GM12878 (cell line): ENCODE results near the gene SIL1. TPM values are rescaled to one million over a fixed set of nuclear protein-coding genes. Genes with fewer than 3 reads are reported as not detected.

Experiments used
- ATAC-seq: fragments of 200-7000 bp; cut with Tn5 transposase; 3 replicates; pipeline ENCODE4 v1.9.1; 2020; ENCODE audit warnings: mild to moderate bottlenecking, moderate library complexity
- BruUV-seq: library from RNA; stranded (reverse); fragments of 400-500 nt; replicated peaks from 2 replicates; lab custom pipeline; 2021; lab: Mats Ljungman, UMichigan
- CTCF ChIA-PET: fragments of 300-600 bp; sonication (Branson Sonifier 250); formaldehyde crosslinking; extraction: SDS; loops from one replicate; lab custom pipeline; 2021; ENCODE audit warnings: inconsistent platforms; lab: Yijun Ruan, JAX
- POLR2A ChIA-PET: fragments of 350-600 bp; formaldehyde crosslinking; extraction: SDS; loops from one replicate; lab custom pipeline; 2021; ENCODE audit warnings: inconsistent platforms; lab: Charles Lee
- RAD21 ChIA-PET: fragments of 300-600 bp; sonication (Branson Sonifier 250); formaldehyde crosslinking; loops from one replicate; lab custom pipeline; 2023; ENCODE audit warnings: antibody characterized with exemption; ENCODE audit not compliant: unreplicated experiment; lab: Charles Lee
- SMC1A ChIA-PET: fragments of 300-600 bp; sonication (Branson Sonifier 250); formaldehyde crosslinking; loops from one replicate; lab custom pipeline; 2023; ENCODE audit not compliant: unreplicated experiment, uncharacterized antibody; lab: Charles Lee
- DNase-seq: peaks from one replicate; pipeline ENCODE4 v3.0.0-alpha.2; 2011; ENCODE audit warnings: low read depth, low spot score
- FAIRE-seq: peaks from 3 replicates; lab custom pipeline; 2011; peaks lifted over from hg19 to GRCh38; lab: Jason Lieb, UNC
- H2AFZ ChIP-seq: 2 replicates; pipeline ENCODE4 v1.6.0; 2011; ENCODE audit warnings: low read depth, low read length, control low read depth; ENCODE audit not compliant: control insufficient read depth
- H3K27ac ChIP-seq: 2 replicates; pipeline ENCODE4 v1.5.1; 2011; ENCODE audit warnings: control low read depth; ENCODE audit not compliant: control insufficient read depth, insufficient read depth
- H3K27me3 ChIP-seq, 2 experiments: replicated peaks in 1 of 2; 2 replicates each; pipeline versions ENCODE4 v1.6.0 to v1.6.1; 2011; ENCODE audit warnings: low read length in 1 of 2; ENCODE audit not compliant: control insufficient read depth in 2 of 2, insufficient read depth in 2 of 2
- H3K36me3 ChIP-seq, 2 experiments: 2 replicates each; pipeline ENCODE4 v1.5.1; 2011; ENCODE audit warnings: low read length in 1 of 2; ENCODE audit not compliant: control insufficient read depth in 2 of 2, insufficient read depth in 2 of 2
- H3K4me1 ChIP-seq: 2 replicates; pipeline ENCODE4 v1.6.1; 2011; ENCODE audit warnings: mild to moderate bottlenecking, low read length, moderate library complexity, mixed read lengths; ENCODE audit not compliant: control insufficient read depth, insufficient read depth
- H3K4me2 ChIP-seq: 2 replicates; pipeline ENCODE4 v1.6.0; 2011; ENCODE audit warnings: control low read depth; ENCODE audit not compliant: control insufficient read depth, insufficient read depth
- H3K4me3 ChIP-seq: fragments of 200-600 bp; sonication (generic); 2 replicates; pipeline ENCODE4 v1.5.1; 2016
- H3K79me2 ChIP-seq: 2 replicates; pipeline ENCODE4 v1.6.0; 2011; ENCODE audit warnings: low read length; ENCODE audit not compliant: control insufficient read depth, insufficient read depth
- H3K9ac ChIP-seq: 2 replicates; pipeline ENCODE4 v1.8.0; 2011; ENCODE audit warnings: low read length, control low read depth, mixed read lengths; ENCODE audit not compliant: control insufficient read depth, insufficient read depth
- H3K9me3 ChIP-seq: replicated peaks from 3 replicates; pipeline ENCODE4 v1.5.1; 2011; ENCODE audit warnings: mild to moderate bottlenecking, low read length; ENCODE audit not compliant: control insufficient read depth, insufficient read depth
- H4K20me1 ChIP-seq: 2 replicates; pipeline ENCODE4 v1.6.0; 2011; ENCODE audit not compliant: control insufficient read depth, insufficient read depth
- ASH2L ChIP-seq: fragments of 300-600, 200-600 bp; sonication (generic); IDR thresholded peaks from 2 replicates; pipeline ENCODE4 v1.6.1; 2017; ENCODE audit warnings: low read depth, mild to moderate bottlenecking, borderline replicate concordance
- CTCF ChIP-seq, 3 experiments: IDR thresholded peaks in 2 of 3; conservative IDR thresholded peaks in 1 of 3; 2 replicates each; pipeline ENCODE4 v1.5.1; 2011; ENCODE audit warnings: low read depth in 3 of 3, low read length in 3 of 3, mild to moderate bottlenecking in 3 of 3, control low read depth in 2 of 3, moderate library complexity in 2 of 3, inconsistent platforms in 1 of 3, mixed read lengths in 1 of 3; ENCODE audit not compliant: control insufficient read depth in 2 of 3, insufficient read depth in 1 of 3; ENCODE audit errors: extremely low read depth in 1 of 3
- IRF4 ChIP-seq: IDR thresholded peaks from 2 replicates; pipeline ENCODE4 v1.6.1; 2011; ENCODE audit warnings: low read depth, low read length
- MLLT1 ChIP-seq: fragments of 450-650 bp; IDR thresholded peaks from 2 replicates; pipeline ENCODE4 v1.6.1; 2016; ENCODE audit warnings: mild to moderate bottlenecking
- NR2C1 ChIP-seq: fragments of 450-650 bp; IDR thresholded peaks from 2 replicates; pipeline ENCODE4 v1.6.1; 2017; ENCODE audit warnings: antibody characterized with exemption, mild to moderate bottlenecking, moderate library complexity
- STAT3 ChIP-seq: IDR thresholded peaks from 2 replicates; pipeline ENCODE4 v1.6.1; 2011; ENCODE audit warnings: low read depth, low read length, improper control_type of control experiment
- WGBS: methylation state at CpG from one replicate; pipeline ENCODE4 v1.1.6; 2016; ENCODE audit warnings: low lambda C conversion rate; ENCODE audit not compliant: insufficient replicate concordance, insufficient coverage; ENCODE audit errors: missing lambda C conversion rate; 5-methylcytosine and 5-hydroxymethylcytosine counted together
- in situ Hi-C: fragments of 300-500 bp; cut with MboI; formaldehyde crosslinking; loops from 9 replicates; pipeline ENCODE4 v1.14.3; 2018; ENCODE audit warnings: mixed read lengths
- intact Hi-C: fragments of 100-400 bp; cut with micrococcal nuclease; formaldehyde crosslinking; loops from one replicate; pipeline ENCODE4 v1.14.2; 2022; ENCODE audit not compliant: unreplicated experiment
- polyA plus RNA-seq, 11 experiments: library from polyadenylated mRNA; depleted of rRNA in 4 of 11; unstranded in 6 of 11; stranded (reverse) in 5 of 11; fragments of >200 nt; fragmentation: Nextera tagmentation in 4 of 11; fragmentation: Illumina TruSeq in 1 of 11; extraction: Ambion mirVana in 4 of 11; extraction: Trizol in 1 of 11; gene quantifications; 1 replicate in 1 of 11; 2 replicates in 10 of 11; pipeline versions ENCODE4 v1.2.1 to v1.2.3, GENCODE V29; 2011 to 2016; ENCODE audit warnings: inconsistent platforms in 2 of 11, missing spikeins in 2 of 11, low read depth in 1 of 11
- total RNA-seq, 4 experiments: library from RNA; depleted of rRNA in 3 of 4; stranded (reverse); fragments of >200 nt in 3 of 4; fragmentation: Illumina TruSeq in 1 of 4; extraction: Trizol in 1 of 4; gene quantifications; 2 replicates each; pipeline versions ENCODE4 v1.2.1 to v1.2.3, GENCODE V29; 2013 to 2021

SIL1 gene
- total and polyA plus RNA-seq, 10 of the 15 experiments (the other 5 are each of a cell fraction or from before 2014, with no cell fraction given): 4.1 to 49.8 (median 29.4) TPM

DNA sequence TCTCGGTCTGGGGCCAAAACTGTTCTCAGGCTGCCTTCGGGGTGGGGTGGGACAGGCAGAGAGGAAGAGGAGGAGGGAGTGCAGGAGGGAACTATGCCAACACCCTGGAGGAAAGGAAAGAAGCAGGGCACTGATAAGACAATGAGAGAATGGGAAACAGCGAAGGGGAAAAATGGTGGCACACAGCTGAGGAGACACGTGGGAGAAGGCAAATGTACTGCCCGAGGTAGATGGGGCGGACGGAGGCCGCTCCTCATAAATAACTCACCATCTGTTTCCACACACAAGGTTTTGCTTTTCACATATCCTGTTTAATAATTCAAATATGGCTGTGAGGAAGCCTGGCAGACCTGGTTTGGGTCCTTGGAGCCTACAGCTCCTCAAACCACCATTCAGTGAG, 174.9 kb downstream of the SIL1 start:
- no peak for DNase-seq
- H4K20me1 ChIP-seq: no peaks in the 10 kb centered on the region
- H3K36me3 ChIP-seq: peaks cover 3 to 5% of the 10 kb centered on the region in 2 experiments; a peak in 2 of 4 replicates
- no peak for TF ChIP-seq IRF4
- TF ChIP-seq CTCF (IDR thresholded peaks at IDR 0.05 in 2 of 3, conservative IDR thresholded peaks at IDR 0.05 in 1 of 3; ENCODE audit: control insufficient read depth in 2 of 3, extremely low read depth in 1 of 3, insufficient read depth in 1 of 3, low read depth in 3 of 3, low read length in 3 of 3): no peak
- no peak for TF ChIP-seq ASH2L
- TF ChIP-seq STAT3: no peak
- no peak for TF ChIP-seq NR2C1
- no peak for TF ChIP-seq MLLT1
- TF ChIP-seq, all 136 proteins: peak for 0
- H3K79me2 ChIP-seq: no peaks in the 10 kb centered on the region
- H3K4me3 ChIP-seq: no peak overlapping the region
- H3K9ac ChIP-seq: no peak overlapping the region
- ChIA-PET SMC1A (interaction anchor here (1.1 kb wide), 1 partner anchor 296 kb away, joined by 3 read pairs; no protein-coding TSS in a partner anchor), CTCF (no interaction called here), POLR2A (no interaction called here), RAD21 (no interaction called here)
- ATAC-seq (no peak), FAIRE-seq (no peak)
- 93% methylated on average over 8 of the region's 8 CpGs for WGBS
- intact Hi-C loops: no loop called here
- no peaks in the 10 kb centered on the region for H3K9me3 ChIP-seq
- no peaks in the 10 kb centered on the region for H3K27me3 ChIP-seq
- H3K27ac ChIP-seq: no peak overlapping the region
- no TSS peak for BruUV-seq
- H2AFZ ChIP-seq: no peak overlapping the region
- in situ Hi-C loops: no loop called here
- no peaks in the 10 kb centered on the region; the same call in 1 of the 2 replicates for H3K4me1 ChIP-seq
- H3K4me2 ChIP-seq: no peak overlapping the region
